H1 (cell line): Measurements from ENCODE around the gene TEX2. TPM values are rescaled to one million over a fixed set of nuclear protein-coding genes. Genes with fewer than 3 reads are reported as not detected.

ENCODE experiments used
- CTCF ChIA-PET: fragments of 300-600 bp; sonication (Branson Sonifier 250); formaldehyde crosslinking; loops from one replicate; lab custom pipeline; 2021; ENCODE audit not compliant: partially characterized antibody; lab: Charles Lee
- POLR2A ChIA-PET: fragments of 300-600 bp; sonication (Branson Sonifier 250); formaldehyde crosslinking; loops from one replicate; lab custom pipeline; 2021; ENCODE audit warnings: inconsistent platforms; ENCODE audit not compliant: partially characterized antibody; lab: Charles Lee
- DNase-seq, 2 experiments: peaks; one replicate each; pipeline versions ENCODE4 v3.0.0 to v3.0.0-alpha.2; 2010 to 2022; ENCODE audit warnings: low spot score in 2 of 2, low read depth in 1 of 2, mixed read lengths in 1 of 2
- FAIRE-seq: peaks from 2 replicates; lab custom pipeline; 2011; peaks lifted over from hg19 to GRCh38; lab: Jason Lieb, UNC
- H2AFZ ChIP-seq: 2 replicates; pipeline ENCODE4 v1.8.1; 2012; ENCODE audit warnings: low read length, inconsistent platforms
- H2AK5ac ChIP-seq: 2 replicates; pipeline ENCODE4 v1.6.1; 2013; ENCODE audit warnings: low read depth, low read length
- H2BK120ac ChIP-seq: replicated peaks from 2 replicates; pipeline ENCODE3; 2013; ENCODE audit warnings: low read depth, low read length, inconsistent platforms
- H2BK12ac ChIP-seq: 2 replicates; pipeline ENCODE4 v1.6.1; 2013; ENCODE audit warnings: low read depth, low read length
- H2BK15ac ChIP-seq: 2 replicates; pipeline ENCODE4 v1.6.1; 2013; ENCODE audit warnings: low read length
- H2BK20ac ChIP-seq: 2 replicates; pipeline ENCODE4 v1.6.1; 2013; ENCODE audit warnings: low read length
- H2BK5ac ChIP-seq: 2 replicates; pipeline ENCODE4 v1.6.1; 2013; ENCODE audit warnings: low read depth, low read length
- H3K14ac ChIP-seq: 2 replicates; pipeline ENCODE4 v1.6.1; 2013; ENCODE audit warnings: inconsistent platforms; ENCODE audit not compliant: insufficient read length
- H3K18ac ChIP-seq: 2 replicates; pipeline ENCODE4 v1.6.1; 2013; ENCODE audit warnings: low read length; ENCODE audit errors: extremely low read depth
- H3K23ac ChIP-seq: 2 replicates; pipeline ENCODE4 v1.6.1; 2013; ENCODE audit warnings: inconsistent platforms; ENCODE audit not compliant: insufficient read length
- H3K23me2 ChIP-seq: 2 replicates; pipeline ENCODE4 v1.6.1; 2013; ENCODE audit warnings: low read depth, low read length
- H3K27ac ChIP-seq: 2 replicates; pipeline ENCODE4 v1.6.1; 2011; ENCODE audit warnings: low read depth, low read length, inconsistent platforms
- H3K27me3 ChIP-seq, 4 experiments: replicated peaks in 1 of 4; 1 replicate in 1 of 4; 2 replicates in 3 of 4; pipeline versions ENCODE4 v1.6.1 to v1.8.1; 2011 to 2013; ENCODE audit warnings: low read length in 3 of 4, mild to moderate bottlenecking in 3 of 4, inconsistent platforms in 2 of 4, mixed read lengths in 2 of 4, moderate library complexity in 1 of 4; ENCODE audit not compliant: control insufficient read depth in 3 of 4, insufficient read depth in 3 of 4; ENCODE audit errors: extremely low read depth in 1 of 4
- H3K36me3 ChIP-seq, 4 experiments: 2 replicates each; pipeline versions ENCODE4 v1.6.1 to v1.8.1; 2011 to 2013; ENCODE audit warnings: mild to moderate bottlenecking in 4 of 4, low read length in 3 of 4, moderate library complexity in 2 of 4, control low read depth in 1 of 4, inconsistent platforms in 1 of 4; ENCODE audit not compliant: insufficient read depth in 4 of 4, control insufficient read depth in 2 of 4
- H3K4ac ChIP-seq: replicated peaks from 2 replicates; pipeline ENCODE3; 2013; ENCODE audit warnings: low read length, low read depth, mixed read lengths, inconsistent platforms; ENCODE audit not compliant: insufficient read length
- H3K4me1 ChIP-seq, 4 experiments: replicated peaks in 1 of 4; 1 replicate in 1 of 4; 2 replicates in 3 of 4; pipeline versions ENCODE4 v1.6.1 to v1.8.1; 2011 to 2013; ENCODE audit warnings: low read length in 3 of 4, inconsistent platforms in 2 of 4, mixed read lengths in 1 of 4; ENCODE audit not compliant: insufficient read depth in 4 of 4, control insufficient read depth in 3 of 4
- H3K4me2 ChIP-seq, 2 experiments: 2 replicates each; pipeline versions ENCODE4 v1.6.1 to v1.8.1; 2011 to 2013; ENCODE audit warnings: low read depth in 2 of 2, low read length in 2 of 2, control low read depth in 1 of 2, inconsistent platforms in 1 of 2, mild to moderate bottlenecking in 1 of 2; ENCODE audit not compliant: insufficient read depth in 1 of 2
- H3K4me3 ChIP-seq, 4 experiments: fragments of 200-600, 300-600 bp in 1 of 4; sonication (generic), shearing (Covaris generic), sonication (Bioruptor Twin) in 1 of 4; 2 replicates each; pipeline versions ENCODE4 v1.5.1 to v1.8.1; 2011 to 2016; ENCODE audit warnings: low read length in 4 of 4, low read depth in 3 of 4, control low read depth in 2 of 4, inconsistent platforms in 2 of 4, mild to moderate bottlenecking in 2 of 4, mixed read lengths in 1 of 4, moderate library complexity in 1 of 4; ENCODE audit not compliant: insufficient read depth in 2 of 4; ENCODE audit errors: extremely low read depth in 1 of 4
- H3K56ac ChIP-seq: replicated peaks from 2 replicates; pipeline ENCODE3; 2013; ENCODE audit warnings: low read depth, mild to moderate bottlenecking, mixed read lengths, low read length, inconsistent platforms; ENCODE audit not compliant: insufficient read length
- H3K79me1 ChIP-seq: 2 replicates; pipeline ENCODE4 v1.6.1; 2013; ENCODE audit warnings: low read depth, low read length, control low read depth
- H3K79me2 ChIP-seq, 2 experiments: 2 replicates each; pipeline versions ENCODE4 v1.6.1 to v1.8.1; 2012 to 2013; ENCODE audit warnings: low read length in 2 of 2, mild to moderate bottlenecking in 2 of 2, inconsistent platforms in 1 of 2; ENCODE audit not compliant: insufficient read depth in 2 of 2, control insufficient read depth in 1 of 2
- H3K9ac ChIP-seq, 4 experiments: replicated peaks in 1 of 4; 1 replicate in 1 of 4; 2 replicates in 3 of 4; pipeline versions ENCODE4 v1.6.1 to v1.8.1; 2011 to 2013; ENCODE audit warnings: low read depth in 3 of 4, low read length in 3 of 4, control low read depth in 2 of 4, mild to moderate bottlenecking in 2 of 4, moderate library complexity in 2 of 4, inconsistent platforms in 1 of 4; ENCODE audit errors: extremely low read depth in 1 of 4
- H3K9me3 ChIP-seq, 2 experiments: 2 replicates each; pipeline versions ENCODE4 v1.6.1 to v1.8.1; 2012 to 2013; ENCODE audit warnings: mild to moderate bottlenecking in 2 of 2, moderate library complexity in 2 of 2, control low read depth in 1 of 2, inconsistent platforms in 1 of 2, low read depth in 1 of 2, low read length in 1 of 2, mixed read lengths in 1 of 2; ENCODE audit not compliant: insufficient read depth in 2 of 2
- H4K20me1 ChIP-seq, 2 experiments: replicated peaks in 1 of 2; 2 replicates each; pipeline versions ENCODE3 to v1.8.1; 2011 to 2013; ENCODE audit warnings: inconsistent platforms in 2 of 2, low read length in 2 of 2, mild to moderate bottlenecking in 1 of 2; ENCODE audit not compliant: insufficient read depth in 2 of 2, control insufficient read depth in 1 of 2
- H4K5ac ChIP-seq: 2 replicates; pipeline ENCODE4 v1.6.1; 2013; ENCODE audit warnings: low read length, low read depth, mixed read lengths, inconsistent platforms; ENCODE audit not compliant: insufficient read length
- H4K8ac ChIP-seq: 2 replicates; pipeline ENCODE4 v1.8.0; 2013; ENCODE audit warnings: mild to moderate bottlenecking, moderate library complexity, low read length, inconsistent platforms; ENCODE audit not compliant: insufficient read depth; ENCODE audit errors: extremely low read depth
- H4K91ac ChIP-seq: replicated peaks from 2 replicates; pipeline ENCODE3; 2013; ENCODE audit warnings: low read length, mixed read lengths, inconsistent platforms; ENCODE audit not compliant: insufficient read length
- GABPA ChIP-seq: IDR thresholded peaks from 2 replicates; pipeline ENCODE4 v1.6.1; 2011; ENCODE audit warnings: mild to moderate bottlenecking, low read length, moderate library complexity, borderline replicate concordance; ENCODE audit not compliant: insufficient read depth
- SP4 ChIP-seq: IDR thresholded peaks from 2 replicates; pipeline ENCODE4 v1.6.1; 2012; ENCODE audit warnings: low read length, inconsistent platforms
- WGBS, 2 experiments: shearing (Covaris generic) in 1 of 2; methylation state at CpG; one replicate each; pipeline versions ENCODE4 v1.1.6 to v1.1.7; 2013 to 2015; ENCODE audit warnings: low lambda C conversion rate in 2 of 2, mixed read lengths in 2 of 2, inconsistent platforms in 1 of 2, low coverage in 1 of 2, missing lambda C conversion rate in 1 of 2; ENCODE audit not compliant: insufficient replicate concordance in 2 of 2, insufficient coverage in 1 of 2, insufficient read length in 1 of 2; ENCODE audit errors: extremely low coverage in 1 of 2, missing lambda C conversion rate in 1 of 2; 5-methylcytosine and 5-hydroxymethylcytosine counted together
- polyA plus RNA-seq, 7 experiments: library from polyadenylated mRNA; depleted of rRNA in 3 of 7; stranded (reverse) in 5 of 7; unstranded in 2 of 7; fragments of >200 nt in 5 of 7; fragments of 200-250 nt in 2 of 7; gene quantifications; 1 replicate in 5 of 7; 2 replicates in 1 of 7; 4 replicates in 1 of 7; pipeline versions ENCODE4 v1.2.1 to v1.2.3, GENCODE V29; 2011 to 2013; ENCODE audit warnings: missing spikeins in 2 of 7, mixed read lengths in 2 of 7
- total RNA-seq: library from RNA; stranded (reverse); fragmentation: NEBNext Ultra II Directional; extraction: Animal tissue kit (Norgen Biotek cat#: 25700); gene quantifications from 2 replicates; pipeline ENCODE4 v1.2.1, GENCODE V29; 2021

Gene TEX2
- total and polyA plus RNA-seq, 2 of the 8 experiments (the other 6 are each of a cell fraction or from before 2014, with no cell fraction given) = 6.1 to 15.6 TPM

DNA sequence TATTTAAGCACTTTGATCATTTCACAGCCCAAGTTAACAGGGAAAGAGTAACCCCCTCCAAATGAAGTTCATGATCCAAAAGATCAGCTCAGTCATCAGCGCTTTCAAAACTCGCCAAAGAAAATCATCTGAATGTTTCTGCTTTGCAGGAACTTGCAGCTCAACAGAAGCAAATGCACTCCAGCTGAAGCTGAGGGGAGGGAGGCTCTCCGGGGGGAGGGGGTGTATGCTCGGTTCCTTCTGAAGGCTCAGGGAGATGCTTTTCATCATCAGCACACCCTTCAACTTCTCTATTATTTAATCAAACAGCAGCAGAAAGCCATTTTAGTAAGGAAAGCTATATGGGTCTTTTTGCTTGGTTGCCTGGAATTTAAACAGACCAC lies 108.8 kb downstream of the TEX2 start:
- Histone ChIP-seq H3K36me3 (peaks cover 0 to 5% (median 1%) of the 10 kb centered on the region in 4 experiments; a peak in 5 of 8 replicates), H4K5ac (no peak overlapping the region), H2AFZ (no peak overlapping the region), H4K91ac (no peak overlapping the region), H3K56ac (no peak overlapping the region), H2BK15ac (no peak overlapping the region), H3K4ac (no peak overlapping the region), H2AK5ac (no peak overlapping the region), H3K9me3 (no peaks in the 10 kb centered on the region), H3K9ac (no peak overlapping the region), H3K4me1 (peaks cover 0 to 6% (median 2%) of the 10 kb centered on the region in 4 experiments; a peak in 3 of 7 replicates), H3K4me2 (no peak overlapping the region), H4K8ac (no peak overlapping the region), H3K23ac (no peak overlapping the region), H3K27ac (no peak overlapping the region), H2BK20ac (no peak overlapping the region), H2BK120ac (no peak overlapping the region), H3K14ac (no peak overlapping the region), H2BK12ac (no peak overlapping the region), H4K20me1 (no peaks in the 10 kb centered on the region), H3K79me2 (no peaks in the 10 kb centered on the region), H3K27me3 (no peaks in the 10 kb centered on the region), H3K4me3 (no peak overlapping the region), H3K23me2 (no peaks in the 10 kb centered on the region; the same call in 1 of the 2 replicates), H2BK5ac (no peak overlapping the region), H3K18ac (no peak overlapping the region), H3K79me1 (no peaks in the 10 kb centered on the region)
- ChIA-PET POLR2A (interaction anchor here (0.9 to 16.8 kb wide), 4 partner anchors 8 to 100 kb away, joined by 3 to 193 read pairs (median 3); no protein-coding TSS in a partner anchor), CTCF (interaction anchor here (0.6 to 1.5 kb wide), 6 partner anchors 15 to 1434 kb away, joined by 3 to 5 read pairs (median 3); no protein-coding TSS in a partner anchor)
- FAIRE-seq = no peak
- WGBS, 2 experiments = 87% methylated on average over 4 of the region's 4 CpGs; no CpG with 5 or more reads in 1 of the 2 experiments
- DNase-seq = no peak
- TF ChIP-seq SP4 (no peak), GABPA (no peak)
